Activated CD4-positive, alpha-beta T cell treated with anti-CD3 and anti-CD28 coated beads, Interleukin-2, amount 50 U/mL, for 4 hours (primary cell): Measurements from ENCODE around the gene NAT10.
A peak's percentile ranks its signal among the peaks of the same experiment; 100 is the strongest.

Source experiments
- DNase-seq, 2 experiments: peaks; one replicate each; pipeline ENCODE4 v3.0.0-alpha.2; 2020

NAT10 gene

DNA sequence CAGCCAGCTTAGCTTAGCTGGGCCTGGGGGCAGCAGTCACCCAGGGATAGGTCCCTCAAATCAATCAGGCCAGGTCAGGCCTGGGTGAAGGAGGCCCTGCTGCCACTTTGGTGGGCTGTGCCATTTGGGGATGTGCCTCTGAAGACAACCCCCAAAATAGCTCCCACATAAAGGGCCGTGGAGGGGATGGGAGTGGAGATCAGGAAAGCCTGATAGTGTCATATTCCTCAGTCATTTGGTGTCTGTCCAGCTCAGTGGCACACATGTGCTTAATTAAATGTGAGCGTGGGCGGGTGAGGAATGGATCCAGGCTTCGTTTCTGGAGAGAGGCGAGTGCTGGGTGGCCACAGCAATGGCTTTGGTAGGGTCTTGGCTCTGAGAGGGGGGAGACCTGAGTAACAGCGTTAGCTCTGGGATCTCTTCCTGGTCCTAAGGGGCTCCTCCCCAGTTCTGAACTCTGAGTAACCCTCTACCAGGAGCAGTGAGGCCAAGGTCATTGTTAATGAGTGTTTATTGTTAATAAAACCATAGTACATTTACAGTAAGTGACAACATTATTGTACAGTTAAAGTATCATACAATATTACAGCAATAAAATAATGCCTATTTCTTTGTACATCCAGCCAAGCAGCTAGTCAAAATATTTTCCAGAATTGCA is 45.2 kb downstream of the NAT10 start:
- DNase-seq = no peak

DNA sequence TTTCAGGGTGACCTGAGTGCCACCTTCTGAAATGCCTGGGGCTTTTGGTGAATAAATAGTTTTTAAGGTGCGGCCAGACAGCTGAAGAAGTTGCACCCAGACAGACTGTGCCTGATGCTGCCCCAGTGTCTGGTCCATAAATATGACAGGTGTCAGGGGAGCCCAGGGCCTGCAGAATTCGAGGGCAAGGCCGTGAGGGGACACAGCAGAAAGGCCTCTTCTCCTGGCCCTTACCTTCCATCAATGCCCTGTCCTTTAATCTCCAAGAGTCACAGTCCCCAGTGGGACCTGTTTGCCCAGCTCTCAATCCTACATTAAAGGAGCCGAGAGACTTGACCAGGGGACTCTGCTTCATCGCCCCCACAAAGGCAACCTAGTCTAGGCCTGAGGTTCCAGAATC is 45.7 kb downstream of the NAT10 start:
- no peak for DNase-seq

DNA sequence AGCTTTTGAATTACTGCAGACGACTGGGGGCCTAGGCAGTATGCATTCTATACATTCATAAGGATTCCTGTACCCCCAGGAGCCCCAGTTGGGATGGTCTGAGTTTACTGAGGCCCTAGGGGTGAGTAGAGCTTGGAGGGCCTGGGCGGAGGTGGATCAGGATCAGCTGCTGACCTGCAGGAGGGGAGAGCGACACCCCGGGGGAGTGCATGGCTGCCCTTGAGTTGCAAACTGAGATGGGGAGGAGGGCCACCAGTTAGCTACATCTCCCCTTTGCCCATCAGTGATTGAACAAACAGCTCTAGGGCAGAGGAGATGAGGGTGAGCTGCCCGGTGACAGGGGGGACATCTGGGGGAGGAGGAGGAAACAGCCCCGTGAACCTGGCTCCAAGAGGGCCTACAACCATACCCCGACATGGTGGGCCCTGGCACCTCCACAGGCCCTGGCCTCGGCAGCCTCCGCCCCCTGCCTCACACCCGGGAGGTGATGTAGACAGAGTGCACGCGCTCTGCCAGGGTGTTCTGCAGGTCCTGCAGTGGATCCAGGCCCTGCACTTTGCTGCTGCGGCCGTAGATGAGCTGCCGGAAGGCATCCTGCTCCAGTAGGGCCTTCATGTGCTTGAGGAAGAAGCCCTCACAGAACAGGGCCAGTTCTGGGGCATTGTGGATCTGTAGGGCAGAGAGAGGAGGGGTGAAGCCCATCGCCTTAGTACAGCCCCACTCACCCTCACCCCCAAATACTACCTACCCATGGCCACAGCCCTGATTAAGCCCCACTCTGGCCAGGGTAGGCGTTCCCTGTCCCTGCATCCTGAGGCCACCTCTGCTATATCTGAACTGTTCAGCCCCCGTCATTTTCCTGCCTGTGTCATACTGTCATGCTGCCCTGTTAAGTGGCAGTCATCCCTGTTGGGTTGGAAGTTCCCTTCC is 46.8 kb downstream of the NAT10 start:
- no peak for DNase-seq

DNA sequence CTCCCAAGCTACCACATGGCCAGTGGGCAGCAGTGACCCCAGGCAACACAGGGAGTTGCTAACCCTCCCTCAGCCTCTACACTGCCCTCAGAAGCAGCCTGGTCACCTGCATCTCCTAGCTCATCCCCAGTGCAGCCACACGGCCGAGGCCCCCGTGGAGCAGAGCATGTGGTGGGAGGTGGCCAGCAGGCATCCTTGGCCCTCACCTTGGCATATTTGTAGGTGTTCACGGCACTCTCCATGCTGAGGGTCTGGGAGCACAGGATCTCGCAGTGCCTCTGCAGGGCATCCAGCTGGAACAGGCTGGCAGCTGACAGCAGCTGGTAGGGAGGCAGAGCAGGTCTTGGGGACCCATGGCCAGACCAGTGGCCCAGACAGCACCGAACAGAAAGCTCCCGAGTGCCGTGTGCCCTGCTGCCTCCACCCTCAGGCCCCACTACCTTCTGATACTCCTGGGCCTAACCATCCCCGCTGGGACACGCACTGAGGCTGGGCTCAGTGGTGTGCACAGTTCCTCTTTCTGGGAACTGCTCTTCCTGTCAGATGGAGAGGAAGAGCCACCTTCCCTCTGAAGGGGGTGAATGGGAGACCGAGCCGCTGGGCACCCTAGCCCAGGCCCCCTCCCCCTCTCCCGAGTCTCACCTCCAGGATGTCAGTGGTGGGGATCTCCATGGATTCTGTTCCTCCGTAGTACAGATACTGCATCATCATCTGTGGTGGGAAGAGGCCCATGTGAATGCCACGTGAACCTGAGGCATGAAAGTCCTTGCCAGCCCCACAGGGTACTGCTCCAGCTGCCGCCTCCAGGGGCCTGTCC is 48.8 kb downstream of the NAT10 start:
- DNase-seq = no peak

DNA sequence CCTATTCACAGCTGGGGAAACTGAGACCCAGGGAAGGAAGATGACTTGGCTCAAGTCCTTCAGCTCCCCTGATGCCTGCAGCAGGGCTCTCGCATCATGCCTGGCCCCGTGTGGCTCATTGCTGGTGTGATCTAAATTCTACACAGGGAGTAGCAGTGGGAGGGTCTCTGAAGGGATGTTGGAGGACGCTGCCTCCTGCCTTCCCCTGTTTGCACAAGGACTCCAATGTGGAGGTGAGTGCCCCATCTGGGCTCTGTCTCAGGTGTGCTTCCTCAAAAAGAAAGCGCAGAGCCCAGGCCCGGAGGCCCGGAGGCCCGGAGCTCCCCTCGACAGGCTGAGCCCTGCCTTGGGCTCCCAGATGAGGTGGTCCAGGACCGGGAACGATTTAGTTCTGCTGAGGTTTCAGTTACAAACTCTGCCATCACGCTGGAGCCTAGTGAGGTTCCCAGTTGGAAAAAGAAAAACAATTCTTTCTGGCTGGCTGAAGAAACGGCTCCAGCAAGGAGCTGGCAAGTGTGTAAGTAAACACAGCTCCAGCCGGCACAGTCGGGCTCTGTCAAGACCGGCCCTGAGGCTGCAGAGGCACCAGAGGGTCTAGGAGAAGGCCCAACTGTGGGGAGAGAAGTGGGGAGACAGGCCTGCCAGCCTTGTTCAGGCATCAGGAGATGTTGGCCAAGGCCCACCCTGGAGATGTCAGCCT is 49.8 kb downstream of the NAT10 start:
- DNase-seq = no peak

DNA sequence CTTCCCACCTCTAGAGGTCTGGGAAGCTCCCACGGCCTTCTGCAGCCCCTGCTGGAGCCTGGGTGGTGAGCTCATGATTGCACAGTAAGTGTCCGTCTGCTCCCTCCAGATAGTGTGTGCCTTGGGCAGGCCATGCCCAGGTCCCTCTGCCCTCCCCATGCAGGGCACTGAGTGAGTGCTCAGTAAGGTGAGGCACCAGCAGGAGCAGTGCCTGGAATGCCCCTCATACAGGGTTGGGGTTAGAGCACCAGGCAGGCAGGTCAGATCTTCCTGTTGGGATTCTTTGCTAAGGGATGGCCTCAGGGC is 50.3 kb downstream of the NAT10 start:
- no peak for DNase-seq

DNA sequence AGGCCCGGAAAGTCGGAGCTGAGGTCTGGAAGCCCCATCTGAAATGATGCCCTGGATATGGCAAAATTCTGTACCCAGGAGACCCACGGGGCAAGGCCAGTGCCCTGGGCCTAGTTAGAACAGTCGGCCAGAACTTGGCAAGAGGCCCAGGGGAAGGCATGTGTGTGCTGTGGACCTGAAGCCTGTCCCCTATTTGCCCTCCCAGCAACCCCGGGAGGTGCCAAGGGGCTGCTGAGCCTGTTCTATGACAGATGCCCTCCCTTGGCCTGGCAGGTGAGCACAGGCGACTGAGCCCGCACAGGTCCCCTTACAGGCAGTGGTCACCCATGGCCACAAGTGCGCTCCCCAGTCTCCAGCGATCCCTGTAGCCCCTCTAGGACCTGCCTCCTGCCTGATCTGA is 51.7 kb downstream of the NAT10 start:
- DNase-seq = no peak

DNA sequence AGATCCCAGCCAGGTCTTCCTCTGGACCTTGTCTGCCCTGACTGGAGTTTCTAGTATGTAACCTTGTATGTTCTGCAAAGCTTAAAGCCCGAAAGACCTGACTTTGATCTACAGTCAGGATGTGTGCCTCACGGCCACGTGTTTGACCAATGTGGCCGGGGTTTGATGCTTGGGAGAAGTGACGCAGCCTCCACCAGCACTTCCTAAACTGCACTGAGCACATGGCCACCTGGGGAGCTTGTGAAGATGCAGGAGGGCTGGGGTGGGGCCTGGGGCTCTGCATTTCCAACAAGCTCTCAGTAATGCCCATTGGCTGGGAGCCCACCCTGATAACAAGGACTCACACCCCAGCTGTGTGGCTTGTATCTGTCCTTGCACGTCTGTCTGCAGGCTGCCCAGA is 53.2 kb downstream of the NAT10 start:
- no peak for DNase-seq

DNA sequence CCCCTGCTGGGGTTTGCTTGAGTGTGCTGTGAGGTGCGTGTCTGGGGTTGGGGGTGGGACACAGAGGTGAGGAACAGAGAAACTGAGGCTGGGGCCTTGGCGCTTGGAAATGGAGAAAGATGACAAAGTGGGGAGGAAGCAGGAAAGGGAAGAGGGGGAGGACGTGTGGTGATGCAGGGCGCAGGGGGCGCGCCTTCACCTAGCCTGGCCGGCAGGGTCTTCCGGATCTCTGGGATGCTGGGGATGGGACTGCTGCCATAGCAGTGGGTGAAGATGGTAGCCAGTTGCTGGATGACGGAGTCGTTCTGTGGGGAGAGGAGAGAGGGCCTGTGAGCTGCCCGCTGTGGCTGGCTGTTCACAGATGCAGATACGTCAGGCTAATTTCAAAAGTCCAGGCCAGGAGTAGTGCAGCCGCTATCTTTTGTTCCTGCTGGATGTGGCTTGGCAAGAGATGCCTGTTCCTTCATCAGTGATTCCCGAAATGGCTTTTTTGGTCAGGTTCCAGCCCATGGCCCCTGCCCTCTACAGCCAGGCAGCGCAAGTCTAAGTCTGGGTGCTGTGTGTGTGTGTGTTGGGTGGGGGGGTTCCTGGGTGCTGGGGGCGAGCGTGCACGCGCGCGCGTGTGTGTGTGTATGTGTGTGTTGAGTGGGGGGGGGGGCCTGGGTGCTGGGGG is 54.8 kb downstream of the NAT10 start:
- no peak for DNase-seq

DNA sequence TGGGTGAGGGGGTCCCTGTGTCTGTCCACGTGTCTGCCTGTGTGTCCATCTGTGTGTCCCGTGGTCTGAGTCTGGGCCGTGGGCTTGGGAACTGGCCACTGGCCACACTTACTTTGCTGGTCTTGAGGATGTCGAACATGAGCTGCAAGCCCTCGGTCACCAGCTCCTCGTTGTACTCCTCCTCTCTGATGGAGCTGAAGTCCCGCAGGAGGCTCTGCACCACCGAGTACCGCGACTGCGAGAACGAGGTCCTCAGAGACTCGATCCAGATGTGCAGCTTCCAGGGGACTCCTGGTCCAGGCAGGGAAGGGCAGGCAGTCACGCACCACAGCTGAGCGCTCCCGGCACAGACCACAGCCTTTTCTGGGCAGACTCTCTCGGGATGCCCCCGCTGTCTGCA is 55.4 kb downstream of the NAT10 start:
- no peak for DNase-seq

DNA sequence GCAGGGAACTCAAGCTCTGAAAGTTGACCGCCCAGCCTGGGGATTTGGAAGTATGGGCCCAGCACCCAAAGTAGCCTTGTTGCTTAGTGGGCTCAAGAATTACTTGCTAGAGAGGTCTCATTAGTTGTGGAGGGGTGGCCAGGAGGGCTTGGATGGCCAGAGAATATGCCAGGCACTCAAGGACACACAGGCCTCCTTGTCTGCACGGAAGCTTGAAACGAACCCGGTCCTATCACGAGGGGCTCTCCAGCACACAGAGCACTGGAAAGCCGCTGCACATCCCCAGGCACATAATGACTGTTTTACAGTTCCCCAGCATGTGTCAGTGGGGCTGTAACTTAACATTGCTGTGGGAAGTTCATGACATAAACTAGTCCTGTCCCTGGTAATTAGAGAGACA is 55.9 kb downstream of the NAT10 start:
- no peak for DNase-seq

DNA sequence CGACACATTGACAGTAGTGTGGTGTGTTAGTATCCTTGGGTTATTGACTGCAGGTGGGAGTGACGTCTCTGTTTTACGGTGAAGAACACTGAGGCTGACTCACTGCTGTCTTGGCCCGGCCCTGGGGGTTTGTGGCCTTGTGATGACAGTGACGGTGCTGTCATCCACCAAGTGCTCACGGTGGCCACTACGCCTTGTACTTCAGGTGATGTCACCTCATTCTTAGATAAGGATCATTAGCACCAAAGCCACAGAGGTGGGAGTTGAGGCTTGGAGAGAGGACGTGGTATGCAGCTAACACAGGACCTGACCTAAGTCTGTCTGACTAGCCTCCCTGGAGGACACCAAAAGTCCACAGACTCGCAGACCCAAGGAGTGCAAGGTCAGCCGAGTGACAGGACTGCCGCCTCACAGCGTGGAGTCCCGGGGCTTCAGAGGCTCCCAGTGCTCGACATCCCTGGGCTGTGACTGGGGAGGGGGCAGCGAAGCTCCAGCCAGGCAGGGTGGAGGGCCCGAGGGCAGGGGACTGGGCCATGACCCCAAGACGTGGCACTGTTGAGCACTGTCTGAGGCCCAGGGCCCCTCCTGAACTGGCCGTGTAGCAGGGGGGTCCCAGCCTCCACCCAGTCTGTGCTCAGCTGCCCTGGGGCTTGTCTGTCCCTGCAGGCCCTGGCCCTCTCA is 56.5 kb downstream of the NAT10 start:
- DNase-seq = peak in 1 of 2 experiments; percentile 19

DNA sequence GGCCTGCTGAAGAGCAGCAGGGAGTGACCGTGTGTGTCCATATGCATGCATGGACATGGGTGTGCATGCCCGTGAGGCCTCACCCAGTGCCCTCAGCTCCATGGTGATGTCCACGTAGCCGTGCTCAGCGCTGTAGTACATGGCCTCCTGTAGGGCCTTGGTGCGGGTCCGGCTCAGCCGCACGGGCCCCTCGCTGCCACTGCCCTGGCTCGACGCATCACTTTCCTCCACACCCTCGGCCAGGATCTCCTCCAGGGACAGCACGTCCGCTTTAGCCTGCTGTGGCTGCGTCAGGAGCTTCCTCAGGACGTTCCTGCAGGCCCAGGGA is 57.0 kb downstream of the NAT10 start:
- no peak for DNase-seq

DNA sequence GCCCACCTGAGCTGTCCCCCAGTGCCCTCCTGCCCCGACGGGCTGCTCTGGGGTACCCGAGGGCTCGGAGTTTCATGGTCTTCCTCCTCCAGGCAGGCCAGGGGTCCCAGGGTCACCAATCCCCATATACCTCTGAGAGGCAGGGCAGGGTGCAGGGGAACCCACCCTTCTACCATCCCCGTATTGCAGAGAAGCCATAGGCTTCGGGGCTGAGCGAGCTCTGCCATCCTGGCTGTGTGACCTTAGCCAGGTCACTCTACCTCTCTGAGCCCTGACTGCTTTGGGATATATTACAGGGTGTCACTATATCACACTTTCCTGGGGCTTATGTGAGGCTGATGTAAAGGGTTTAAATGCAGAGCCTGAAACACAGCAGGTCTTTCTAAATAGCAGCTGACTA is 57.4 kb downstream of the NAT10 start:
- no peak for DNase-seq

DNA sequence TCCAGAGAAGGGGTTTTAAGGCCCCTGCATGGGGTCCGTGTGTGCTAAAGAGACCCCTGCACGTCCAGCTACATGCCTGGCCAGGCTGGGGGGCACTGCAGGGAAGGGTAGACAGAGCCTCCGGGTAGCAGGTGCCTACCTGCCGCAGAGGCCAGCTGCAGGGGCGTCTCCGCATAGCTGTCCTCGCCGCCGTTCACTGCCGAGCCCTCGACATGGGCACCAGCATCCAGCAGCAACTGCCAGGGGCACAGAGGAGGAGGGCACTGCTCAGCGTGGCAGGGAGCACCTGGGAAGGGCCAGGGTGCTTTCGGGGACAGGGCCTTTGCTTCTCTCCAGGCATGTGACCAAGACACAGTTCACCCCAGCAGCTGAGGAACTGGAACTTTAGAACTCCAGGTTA is 59.7 kb downstream of the NAT10 start:
- no peak for DNase-seq

DNA sequence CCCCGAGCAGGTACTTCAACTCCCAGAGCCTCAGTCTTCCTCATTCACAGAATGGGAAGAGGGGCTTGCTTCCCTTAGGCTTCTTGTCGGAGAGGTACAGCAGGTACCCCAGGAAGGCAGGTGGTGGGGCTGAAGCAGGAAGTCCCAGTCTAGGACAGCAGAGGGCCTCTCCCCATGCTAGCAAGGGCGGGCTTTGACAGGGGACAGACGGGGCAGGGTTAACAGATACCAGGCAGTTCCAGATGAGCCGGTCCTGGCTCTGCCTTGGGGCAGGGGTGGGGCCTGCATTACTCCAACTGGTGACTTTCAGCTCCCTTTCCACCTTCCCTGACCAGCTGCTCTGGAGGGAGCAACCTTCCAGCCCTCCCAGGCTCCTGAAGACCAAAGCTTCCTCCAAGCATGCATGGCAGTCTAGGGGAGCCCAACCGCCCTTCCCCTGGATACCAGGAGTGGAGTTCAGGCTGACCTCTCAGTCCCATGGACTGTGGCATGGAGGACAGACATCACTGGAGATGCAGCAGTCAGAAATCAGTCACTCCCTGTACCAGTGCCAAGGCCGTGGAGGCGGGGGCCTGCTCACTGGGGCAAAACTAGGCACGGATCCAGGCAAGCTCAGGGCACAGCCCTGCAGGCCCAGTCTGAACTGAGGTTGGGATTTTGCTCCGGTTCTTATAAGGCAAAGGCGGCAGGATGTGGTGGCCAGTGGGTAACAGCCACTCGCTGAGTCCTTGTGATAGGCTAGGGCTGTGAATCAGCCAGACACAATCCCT is 60.5 kb downstream of the NAT10 start:
- DNase-seq = no peak

DNA sequence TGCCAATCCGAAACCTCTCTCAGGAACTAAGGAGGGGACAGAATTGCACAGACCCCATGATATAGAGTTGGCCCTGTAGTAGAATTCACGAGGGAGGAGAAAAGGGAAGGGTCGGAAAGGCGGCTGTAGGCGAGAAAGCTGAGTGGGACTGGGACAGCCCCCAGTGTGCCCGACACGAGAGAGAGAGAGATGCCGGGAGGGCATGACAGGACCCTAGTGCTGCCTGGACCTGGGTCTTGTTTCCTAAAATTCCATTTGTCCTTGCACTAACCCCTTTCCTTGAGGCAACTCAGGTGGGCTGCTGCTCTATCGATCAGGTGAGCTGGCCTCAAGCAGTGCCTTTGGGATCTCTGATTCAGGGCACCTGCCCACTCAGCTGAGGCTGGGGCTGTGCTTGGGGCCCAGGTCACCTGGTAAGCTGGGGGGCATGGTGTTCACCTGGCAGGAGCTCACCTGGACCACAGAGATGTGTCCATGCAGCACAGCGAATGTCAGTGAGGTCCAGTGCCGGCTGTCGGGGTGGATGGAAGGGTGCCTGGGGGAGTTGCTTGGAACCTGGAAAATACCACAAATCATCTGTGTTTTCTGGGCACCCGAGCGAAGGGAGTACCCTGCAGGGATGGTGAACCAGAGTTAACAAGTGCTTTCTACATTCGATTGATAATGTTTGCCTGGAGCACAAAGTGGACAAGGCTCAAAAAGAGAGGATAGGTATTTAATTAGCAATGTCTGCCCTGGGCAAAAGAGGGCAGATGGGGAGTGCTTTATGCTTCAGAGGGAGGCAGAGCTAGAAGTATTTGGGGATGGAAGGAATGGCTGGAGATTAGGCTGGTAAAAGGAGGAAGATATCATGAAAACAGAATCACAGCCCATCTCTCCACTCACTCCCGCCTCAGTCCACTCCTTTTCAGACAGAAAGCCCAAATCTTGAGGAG is 61.6 kb downstream of the NAT10 start:
- DNase-seq = no peak

DNA sequence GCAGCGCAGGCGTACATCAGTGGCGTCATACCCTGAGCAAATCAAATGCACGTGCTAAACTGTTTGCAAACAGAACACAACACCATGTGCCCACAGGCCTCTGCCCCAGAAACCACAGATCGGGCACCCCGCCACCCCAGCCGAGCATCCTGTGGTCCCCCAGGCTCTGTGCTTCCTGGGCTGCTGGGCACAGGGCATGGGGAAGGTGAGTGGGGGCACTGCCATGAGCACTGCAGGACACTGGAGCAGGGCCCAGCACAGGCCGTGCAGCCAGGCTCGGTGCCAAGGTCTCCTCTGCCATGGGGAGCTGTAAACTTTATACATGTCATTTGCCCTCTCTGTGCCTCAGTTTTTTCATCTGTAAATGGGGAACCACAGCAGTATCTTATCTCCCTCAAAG is 62.5 kb downstream of the NAT10 start:
- DNase-seq = no peak

DNA sequence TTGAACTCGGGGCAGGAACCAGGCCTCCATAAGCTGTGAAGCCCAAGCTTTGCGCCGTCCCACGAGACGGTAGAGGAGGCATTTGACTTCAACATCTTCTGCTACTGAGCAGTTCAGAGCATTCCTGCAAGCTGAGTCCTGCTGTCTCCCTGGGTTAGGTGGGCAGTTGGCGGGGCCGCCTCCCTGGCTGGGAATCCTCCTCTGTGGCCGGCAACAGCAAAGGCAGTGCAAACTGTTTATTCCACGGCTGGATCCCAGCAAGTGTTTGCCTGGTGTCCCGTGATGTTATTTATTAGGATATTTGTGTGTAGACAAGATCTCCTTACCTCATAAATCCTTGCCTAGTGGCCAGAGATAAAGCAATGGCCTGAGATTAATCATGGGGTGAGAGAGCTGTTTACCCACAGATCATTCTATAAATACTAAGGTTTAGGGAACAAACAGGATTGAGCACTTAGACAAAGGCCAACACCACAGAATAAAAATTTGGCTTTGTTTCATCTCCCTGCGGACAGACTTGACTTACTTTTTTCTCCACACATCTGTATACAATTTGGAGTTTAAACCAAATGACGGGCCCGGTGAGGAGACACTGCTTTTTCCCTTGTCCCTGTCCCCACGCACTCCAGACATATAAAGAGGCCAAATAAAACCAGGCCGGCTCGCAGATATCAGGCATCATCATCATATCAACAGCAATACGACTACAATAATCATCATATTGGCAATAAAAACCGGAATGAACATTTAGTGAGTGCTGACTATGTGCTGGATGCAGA is 63.4 kb downstream of the NAT10 start:
- DNase-seq = no peak
